NB4 (cell line): ENCODE results near the gene RANGAP1.

Source experiments
- CTCF ChIP-seq: IDR thresholded peaks from one replicate; pipeline ENCODE4 v1.5.1; 2012; ENCODE audit warnings: low read depth, low read length
- POLR2A ChIP-seq: IDR thresholded peaks from 2 replicates; pipeline ENCODE4 v1.6.1; 2011; ENCODE audit warnings: mild to moderate bottlenecking; ENCODE audit not compliant: insufficient read length; ENCODE audit errors: extremely low read depth

- TF ChIP-seq POLR2A = no peak
- no peak for TF ChIP-seq CTCF
Observed at GRCh38 chr22:41290262-41291221, 4.6 kb upstream of the RANGAP1 start.
